Muscle layer of colon (tissue), 2 donors: ENCODE data around the gene ITLN1.

Experiments used
- H3K27ac ChIP-seq: one replicate; pipeline ENCODE4 v1.7.0; 2013; ENCODE audit warnings: low read depth, mild to moderate bottlenecking, low read length, moderate library complexity
- H3K27me3 ChIP-seq, 2 donors: one replicate each; pipeline ENCODE4 v1.7.0; 2013; ENCODE audit warnings: low read length in 2 of 2, mild to moderate bottlenecking in 2 of 2; ENCODE audit not compliant: insufficient read depth in 2 of 2, control insufficient read depth in 1 of 2
- H3K36me3 ChIP-seq: one replicate; pipeline ENCODE4 v1.7.0; 2013; ENCODE audit warnings: mild to moderate bottlenecking, low read length; ENCODE audit not compliant: insufficient read depth
- H3K4me1 ChIP-seq: one replicate; pipeline ENCODE4 v1.7.0; 2013; ENCODE audit warnings: mild to moderate bottlenecking, low read length; ENCODE audit not compliant: insufficient read depth
- H3K4me3 ChIP-seq, 2 donors: one replicate each; pipeline ENCODE4 v1.7.0; 2013; ENCODE audit warnings: low read length in 2 of 2, low read depth in 1 of 2, mild to moderate bottlenecking in 1 of 2, moderate library complexity in 1 of 2
- H3K9ac ChIP-seq: one replicate; pipeline ENCODE4 v1.7.0; 2013; ENCODE audit warnings: low read length
- H3K9me3 ChIP-seq: one replicate; pipeline ENCODE4 v1.7.0; 2013; ENCODE audit warnings: mild to moderate bottlenecking, low read length
- donor health status: abdominal sarcoma.
- donor health status: Adenocarcinoma of cecum.

Gene ITLN1

GRCh38 chr1:160864173-160864572 is 20.8 kb downstream of the ITLN1 start:
- Histone ChIP-seq H3K27me3 (no peaks in the 10 kb centered on the region), H3K9me3 (no peaks in the 10 kb centered on the region), H3K36me3 (no peaks in the 10 kb centered on the region), H3K4me1 (no peaks in the 10 kb centered on the region), H3K27ac (no peak overlapping the region), H3K9ac (no peak overlapping the region), H3K4me3 (no peak overlapping the region)

- Histone ChIP-seq H3K4me1 (no peaks in the 10 kb centered on the region), H3K4me3 (no peak overlapping the region), H3K9ac (no peak overlapping the region), H3K36me3 (no peaks in the 10 kb centered on the region), H3K9me3 (no peaks in the 10 kb centered on the region), H3K27me3 (no peaks in the 10 kb centered on the region), H3K27ac (no peak overlapping the region)
Measured at GRCh38 chr1:160863774-160864131, 21.2 kb downstream of the ITLN1 start.

- no peak overlapping the region for H3K4me3 ChIP-seq
- H3K4me1 ChIP-seq = no peaks in the 10 kb centered on the region
- H3K9ac ChIP-seq = no peak overlapping the region
- H3K27ac ChIP-seq = no peak overlapping the region
- no peaks in the 10 kb centered on the region for H3K36me3 ChIP-seq
- no peaks in the 10 kb centered on the region for H3K27me3 ChIP-seq
- H3K9me3 ChIP-seq = no peaks in the 10 kb centered on the region
Measured at GRCh38 chr1:160863061-160863773, 21.8 kb downstream of the ITLN1 start.

GRCh38 chr1:160862203-160863060 is 22.5 kb downstream of the ITLN1 start, which contains the start of gene CD244:
Gene CD244 (minus strand): TSS chr1:160862887. CDS start chr1:160862677, 210 bp downstream.
- Histone ChIP-seq H3K27me3 (no peaks in the 10 kb centered on the region), H3K9me3 (no peaks in the 10 kb centered on the region), H3K9ac (no peak within 1 kb of the TSS), H3K4me1 (no peaks in the 10 kb centered on the region), H3K4me3 (no peak within 1 kb of the TSS), H3K36me3 (no peaks in the 10 kb centered on the region), H3K27ac (no peak within 1 kb of the TSS)

GRCh38 chr1:160860840-160861505 is 24.0 kb downstream of the ITLN1 start:
- no peaks in the 10 kb centered on the region for H3K27me3 ChIP-seq
- no peak overlapping the region for H3K9ac ChIP-seq
- no peak overlapping the region for H3K27ac ChIP-seq
- no peaks in the 10 kb centered on the region for H3K36me3 ChIP-seq
- H3K4me3 ChIP-seq = no peak overlapping the region
- no peaks in the 10 kb centered on the region for H3K4me1 ChIP-seq
- no peaks in the 10 kb centered on the region for H3K9me3 ChIP-seq

- no peak overlapping the region for H3K27ac ChIP-seq
- no peaks in the 10 kb centered on the region for H3K36me3 ChIP-seq
- no peak overlapping the region for H3K9ac ChIP-seq
- H3K4me3 ChIP-seq = no peak overlapping the region
- H3K27me3 ChIP-seq = no peaks in the 10 kb centered on the region
- H3K4me1 ChIP-seq = no peaks in the 10 kb centered on the region
- no peaks in the 10 kb centered on the region for H3K9me3 ChIP-seq
Measured at GRCh38 chr1:160859166-160859565, 25.8 kb downstream of the ITLN1 start.

GRCh38 chr1:160858507-160858906 is 26.5 kb downstream of the ITLN1 start:
- H3K27me3 ChIP-seq = no peaks in the 10 kb centered on the region
- no peak overlapping the region for H3K27ac ChIP-seq
- no peak overlapping the region for H3K4me3 ChIP-seq
- H3K9ac ChIP-seq = no peak overlapping the region
- H3K9me3 ChIP-seq = no peaks in the 10 kb centered on the region
- no peaks in the 10 kb centered on the region for H3K4me1 ChIP-seq
- no peaks in the 10 kb centered on the region for H3K36me3 ChIP-seq

- Histone ChIP-seq H3K9ac (no peak overlapping the region), H3K36me3 (no peaks in the 10 kb centered on the region), H3K4me3 (no peak overlapping the region), H3K9me3 (no peaks in the 10 kb centered on the region), H3K4me1 (no peaks in the 10 kb centered on the region), H3K27ac (no peak overlapping the region), H3K27me3 (no peaks in the 10 kb centered on the region)
Measured at GRCh38 chr1:160858097-160858496, 26.9 kb downstream of the ITLN1 start.

GRCh38 chr1:160855181-160855981 is 29.6 kb downstream of the ITLN1 start:
- no peak overlapping the region for H3K9ac ChIP-seq
- no peaks in the 10 kb centered on the region for H3K9me3 ChIP-seq
- no peak overlapping the region for H3K4me3 ChIP-seq
- no peaks in the 10 kb centered on the region for H3K27me3 ChIP-seq
- H3K4me1 ChIP-seq = no peaks in the 10 kb centered on the region
- no peak overlapping the region for H3K27ac ChIP-seq
- no peaks in the 10 kb centered on the region for H3K36me3 ChIP-seq

- no peaks in the 10 kb centered on the region for H3K4me1 ChIP-seq
- H3K4me3 ChIP-seq = no peak overlapping the region
- H3K27ac ChIP-seq = no peak overlapping the region
- H3K9ac ChIP-seq = no peak overlapping the region
- H3K9me3 ChIP-seq = no peaks in the 10 kb centered on the region
- no peaks in the 10 kb centered on the region for H3K27me3 ChIP-seq
- H3K36me3 ChIP-seq = no peaks in the 10 kb centered on the region
Measured at GRCh38 chr1:160853754-160854153, 31.2 kb downstream of the ITLN1 start.

GRCh38 chr1:160853014-160853413 is 32.0 kb downstream of the ITLN1 start:
- Histone ChIP-seq H3K27ac (no peak overlapping the region), H3K27me3 (no peaks in the 10 kb centered on the region)

More at GRCh38 chr1:160853014-160853413, 32.0 kb downstream of the ITLN1 start:
- H3K4me3 ChIP-seq = no peak overlapping the region
- H3K9me3 ChIP-seq = no peaks in the 10 kb centered on the region
- no peaks in the 10 kb centered on the region for H3K36me3 ChIP-seq
- H3K4me1 ChIP-seq = no peaks in the 10 kb centered on the region
- H3K9ac ChIP-seq = no peak overlapping the region
